Heart left ventricle (tissue), 13 donors: Measurements from ENCODE around the gene PKP1.

Experiments
- CTCF ChIP-seq, 12 donors: fragments of 200-600 bp; sonication (generic) in 4 of 12; IDR thresholded peaks; one replicate each; pipeline versions ENCODE4 v1.5.0 to v1.8.0; 2018 to 2022; ENCODE audit warnings: antibody characterized with exemption in 12 of 12, mild to moderate bottlenecking in 5 of 12
- POLR2A ChIP-seq, 2 donors: fragments of 450-650 bp; IDR thresholded peaks; one replicate each; pipeline ENCODE4 v1.6.1; 2017; ENCODE audit warnings: antibody characterized with exemption in 2 of 2, mild to moderate bottlenecking in 2 of 2, moderate library complexity in 2 of 2
- donor health status: ischemic (EF 13 %, LVEDD 7.1; RV severe dilation, severe dysfunction).
- donor health status: DM: no; HTN: yes; CAD: no.
- donor health status: DM: no; HTN: no; CAD: no.
- donor health status: ischemic (EF 25% LVEDD 6.9; RV normal size, moderate dysfunction).
- donor health status: ischemic (EF 25% LVEDD 5.7; RV mildly dilated, moderate dysfunction).
- donor health status: ischemic (EF 35%, LVEDD 5.7; RV mildly dilated, moderate dysfunction).
- donor health status: nonischemic (EF 11% LVEDD 7.7; RV severe dilation, severe dysfunction).
- donor health status: DM: yes; HTN: yes; CAD: no.
- donor health status: PGD.
- donor health status: ischemic (EF 29% LVEDD 5.4; RV normal size, mild dysfunction).
- donor health status: nonischemic (EF 23%, LVEDD 6.1; RV moderate dilation, normal function).

GRCh38 chr1:201317551-201317950, 34.2 kb downstream of the PKP1 start:
- TF ChIP-seq CTCF (IDR thresholded peaks at IDR 0.05) (no peak), POLR2A (IDR thresholded peaks at IDR 0.05) (no peak)
